HG02759 (cell line): ENCODE data around the gene POLR3E.

Source experiments
- ATAC-seq: cut with Tn5 transposase; IDR thresholded peaks from one replicate; pipeline ENCODE4 v1.9.1; 2021; ENCODE audit warnings: mild to moderate bottlenecking, moderate library complexity; ENCODE audit not compliant: unreplicated experiment

Gene POLR3E, protein sequence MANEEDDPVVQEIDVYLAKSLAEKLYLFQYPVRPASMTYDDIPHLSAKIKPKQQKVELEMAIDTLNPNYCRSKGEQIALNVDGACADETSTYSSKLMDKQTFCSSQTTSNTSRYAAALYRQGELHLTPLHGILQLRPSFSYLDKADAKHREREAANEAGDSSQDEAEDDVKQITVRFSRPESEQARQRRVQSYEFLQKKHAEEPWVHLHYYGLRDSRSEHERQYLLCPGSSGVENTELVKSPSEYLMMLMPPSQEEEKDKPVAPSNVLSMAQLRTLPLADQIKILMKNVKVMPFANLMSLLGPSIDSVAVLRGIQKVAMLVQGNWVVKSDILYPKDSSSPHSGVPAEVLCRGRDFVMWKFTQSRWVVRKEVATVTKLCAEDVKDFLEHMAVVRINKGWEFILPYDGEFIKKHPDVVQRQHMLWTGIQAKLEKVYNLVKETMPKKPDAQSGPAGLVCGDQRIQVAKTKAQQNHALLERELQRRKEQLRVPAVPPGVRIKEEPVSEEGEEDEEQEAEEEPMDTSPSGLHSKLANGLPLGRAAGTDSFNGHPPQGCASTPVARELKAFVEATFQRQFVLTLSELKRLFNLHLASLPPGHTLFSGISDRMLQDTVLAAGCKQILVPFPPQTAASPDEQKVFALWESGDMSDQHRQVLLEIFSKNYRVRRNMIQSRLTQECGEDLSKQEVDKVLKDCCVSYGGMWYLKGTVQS

DNA sequence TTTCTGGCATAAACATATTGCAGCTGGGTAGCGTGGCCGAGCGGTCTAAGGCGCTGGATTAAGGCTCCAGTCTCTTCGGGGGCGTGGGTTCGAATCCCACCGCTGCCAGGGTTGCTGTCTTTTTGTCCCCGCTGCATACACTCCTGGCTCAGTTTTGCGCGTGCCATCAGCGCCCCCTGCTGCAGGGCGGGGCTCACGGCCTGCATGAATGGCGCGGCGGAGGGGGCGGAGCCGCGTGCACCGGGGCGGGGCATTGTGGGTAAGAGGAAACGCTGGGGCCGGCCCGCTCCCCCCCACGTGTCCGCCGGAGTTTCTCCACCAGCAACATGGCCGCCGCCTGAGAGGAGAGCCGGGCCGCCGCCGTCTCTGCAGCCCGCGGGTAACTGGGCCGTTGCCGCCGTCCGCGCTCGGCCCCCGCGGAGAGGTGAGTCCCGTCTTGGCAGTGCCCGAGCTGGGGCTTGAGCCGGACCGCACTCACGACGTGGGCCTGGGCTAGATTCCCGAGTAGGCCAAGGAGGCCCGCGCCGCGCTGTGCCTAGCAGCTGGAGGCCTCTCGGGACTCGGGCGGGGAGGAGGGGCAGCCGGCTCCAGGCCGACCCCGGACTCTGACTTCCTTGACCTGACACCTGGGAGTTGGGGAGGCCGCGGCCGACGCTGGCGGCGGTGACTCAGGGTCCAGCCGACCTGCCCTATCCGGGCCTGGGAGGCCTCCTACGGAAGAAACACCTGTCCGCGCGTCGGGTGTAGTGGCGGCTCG, at the start of gene POLR3E:
Gene POLR3E, plus strand, starts transcription at position 296 of the 757 bp plus-strand sequence. CDS start 5,560 bp downstream, outside the sequence.
- peak; percentile 90 for ATAC-seq

- no peak for ATAC-seq
Observed at GRCh38 chr16:22250522-22250921, 46.7 kb upstream of the POLR3E start.

- no peak for ATAC-seq
Observed at GRCh38 chr16:22252317-22252716, 44.9 kb upstream of the POLR3E start.

- no peak for ATAC-seq
Observed at GRCh38 chr16:22253272-22253671, 43.9 kb upstream of the POLR3E start.

GRCh38 chr16:22255335-22255734, 41.9 kb upstream of the POLR3E start:
- no peak for ATAC-seq

- no peak for ATAC-seq
Observed at GRCh38 chr16:22257440-22257839, 39.8 kb upstream of the POLR3E start.

DNA sequence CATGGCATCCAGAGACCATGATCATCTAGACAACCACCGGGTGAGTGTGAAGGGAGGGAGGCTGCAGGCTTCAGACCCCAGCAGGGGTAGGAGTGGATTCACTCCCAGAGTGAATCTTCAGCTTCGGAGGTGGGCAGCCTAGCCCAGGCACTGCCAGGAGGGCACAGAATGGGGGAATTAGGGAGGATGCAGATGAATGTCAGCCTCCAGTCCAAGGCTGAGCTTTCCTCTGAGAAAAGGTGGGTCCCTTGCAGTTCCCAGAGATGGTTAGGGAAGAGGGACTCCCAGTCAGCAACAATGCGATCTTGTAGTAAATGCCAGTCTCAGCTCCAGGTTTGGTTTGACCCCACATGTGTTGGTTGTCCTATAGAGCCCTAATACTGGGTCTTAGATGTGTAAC, 36.7 kb upstream of the POLR3E start:
- no peak for ATAC-seq

DNA sequence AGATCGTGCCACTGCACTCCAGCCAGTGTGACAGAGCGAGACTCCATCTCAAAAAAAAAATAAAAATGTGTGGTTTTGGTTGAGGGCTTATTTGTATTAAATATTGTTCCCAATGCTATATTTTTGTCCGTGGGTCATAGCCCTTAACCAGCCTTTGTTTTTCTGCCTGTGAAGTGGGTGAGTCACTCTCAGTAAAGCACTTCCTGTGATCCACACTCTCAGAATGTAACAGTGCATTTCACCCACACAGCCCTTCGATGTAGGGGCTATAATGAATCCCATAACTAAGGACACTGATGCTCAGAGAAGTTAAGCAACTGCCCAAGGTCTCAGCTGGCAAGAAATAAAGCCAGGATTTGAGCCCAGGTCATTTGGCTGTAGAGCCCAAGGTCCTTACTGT, 34.7 kb upstream of the POLR3E start:
- ATAC-seq = no peak

GRCh38 chr16:22264786-22265185, 32.4 kb upstream of the POLR3E start:
- no peak for ATAC-seq

GRCh38 chr16:22265351-22265750, 31.9 kb upstream of the POLR3E start:
- no peak for ATAC-seq

DNA sequence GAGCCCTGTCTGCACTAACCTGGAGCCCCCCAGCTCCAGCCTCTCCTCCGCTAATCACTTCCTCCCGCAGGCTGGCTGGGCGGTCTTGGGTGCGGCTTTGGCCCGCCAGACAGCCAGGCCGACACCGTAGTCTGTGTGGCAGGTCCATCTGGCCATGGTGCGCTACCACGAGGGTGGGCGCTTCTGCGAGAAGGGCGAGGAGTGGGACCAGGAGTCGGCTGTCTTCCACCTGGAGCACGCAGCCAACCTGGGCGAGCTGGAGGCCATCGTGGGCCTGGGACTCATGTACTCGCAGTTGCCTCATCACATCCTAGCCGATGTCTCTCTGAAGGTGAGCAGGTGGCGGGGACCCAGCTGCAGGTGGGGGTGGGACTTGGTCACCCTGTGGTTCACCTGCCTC, 30.7 kb upstream of the POLR3E start:
- no peak for ATAC-seq

- no peak for ATAC-seq
Observed at GRCh38 chr16:22267764-22268163, 29.4 kb upstream of the POLR3E start.

DNA sequence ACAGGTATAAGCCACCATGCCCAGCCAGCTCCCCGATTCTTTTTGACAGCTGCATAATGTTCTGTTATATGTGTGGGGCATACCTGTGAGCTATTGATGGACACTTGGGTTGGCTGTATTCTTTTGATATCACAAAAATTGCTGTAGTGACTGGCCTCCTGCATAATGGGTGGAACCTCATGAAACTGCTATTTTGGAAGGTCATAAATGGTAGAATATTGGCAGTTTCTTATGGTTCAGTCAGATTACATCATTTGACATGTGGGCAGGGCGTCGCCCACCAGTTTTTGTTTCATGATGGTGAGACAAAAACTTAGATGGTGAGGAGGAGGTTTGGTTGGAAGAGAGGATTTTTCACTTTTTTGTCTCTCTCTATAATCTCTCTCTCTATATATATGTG, 26.7 kb upstream of the POLR3E start:
- ATAC-seq = no peak

DNA sequence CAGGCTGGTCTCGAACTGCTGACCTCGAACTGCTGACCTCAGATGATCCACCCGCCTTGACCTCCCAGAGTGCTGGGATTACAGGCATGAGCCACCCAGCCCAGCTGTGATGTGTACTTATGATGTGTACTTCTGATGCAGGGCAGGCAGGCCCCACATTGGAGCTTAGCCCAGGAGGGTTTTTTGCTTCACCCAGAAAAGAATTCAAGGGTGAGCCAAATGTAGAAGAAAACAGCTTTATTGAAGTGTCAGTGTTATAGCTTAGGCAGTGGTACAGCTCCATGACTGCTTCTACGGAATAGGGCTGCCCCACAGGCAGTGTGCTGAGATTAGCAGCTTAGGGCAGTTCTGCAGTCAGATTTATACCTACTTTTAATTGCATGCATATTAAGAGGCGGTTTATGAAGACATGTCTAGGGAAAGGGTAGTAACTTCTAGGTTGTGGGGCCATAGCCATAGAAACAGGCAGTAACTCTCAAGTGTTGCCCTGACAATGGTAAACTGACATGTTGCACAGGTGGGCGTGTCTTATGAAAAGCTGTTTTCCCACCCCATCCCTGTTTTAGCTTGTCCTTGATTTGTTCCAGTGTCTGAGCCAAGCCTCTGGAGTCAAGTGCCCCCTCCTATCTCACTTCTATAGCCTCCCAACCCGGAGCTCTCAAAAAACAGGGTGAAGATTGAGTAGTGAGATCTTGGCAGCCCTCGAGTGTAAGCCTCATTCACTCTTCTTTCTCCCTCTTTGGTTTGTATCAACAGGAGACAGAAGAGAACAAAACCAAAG, 24.1 kb upstream of the POLR3E start:
- ATAC-seq = no peak

GRCh38 chr16:22274916-22275315, 22.3 kb upstream of the POLR3E start:
- ATAC-seq = no peak

DNA sequence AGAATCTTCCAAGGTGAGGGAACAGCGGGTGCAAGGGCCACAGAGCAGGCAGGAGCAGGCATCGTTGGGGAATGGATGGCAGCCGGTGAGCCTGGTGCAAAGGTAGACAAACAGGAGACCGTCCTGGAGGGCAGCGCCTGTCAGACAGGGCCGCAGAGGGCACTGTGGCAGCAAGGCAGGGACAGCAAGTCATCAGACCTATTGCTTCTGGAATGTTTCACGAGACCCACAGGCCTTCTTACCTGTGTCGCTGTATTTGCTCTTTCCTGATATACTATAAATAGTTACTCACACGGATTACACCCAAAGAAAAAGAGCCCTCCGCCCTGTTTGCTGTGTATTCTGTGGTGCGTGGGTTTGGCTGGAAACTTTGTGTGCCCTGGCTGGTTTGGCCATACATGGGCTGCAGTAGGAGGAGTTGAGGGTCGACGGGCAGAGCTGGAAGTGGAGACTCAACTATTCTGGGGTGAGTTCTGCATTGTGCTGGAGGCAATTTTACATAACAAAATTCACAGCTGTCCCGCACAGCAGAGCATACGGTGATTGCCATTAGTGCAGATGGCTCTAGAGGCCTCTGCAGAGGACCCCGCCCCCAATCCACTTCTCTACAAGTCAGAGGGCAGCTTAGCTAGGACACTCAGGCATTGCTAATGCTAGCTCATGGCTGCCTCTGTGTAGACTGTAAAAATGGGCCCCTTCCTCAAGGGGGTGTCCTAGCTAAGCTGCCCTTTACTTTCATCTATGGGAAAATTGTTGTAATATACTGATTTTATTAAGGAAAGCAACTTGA, 18.6 kb upstream of the POLR3E start:
- no peak for ATAC-seq

- no peak for ATAC-seq
Observed at GRCh38 chr16:22282254-22282892, 14.8 kb upstream of the POLR3E start.

GRCh38 chr16:22284637-22285036, 12.6 kb upstream of the POLR3E start:
- ATAC-seq = no peak

DNA sequence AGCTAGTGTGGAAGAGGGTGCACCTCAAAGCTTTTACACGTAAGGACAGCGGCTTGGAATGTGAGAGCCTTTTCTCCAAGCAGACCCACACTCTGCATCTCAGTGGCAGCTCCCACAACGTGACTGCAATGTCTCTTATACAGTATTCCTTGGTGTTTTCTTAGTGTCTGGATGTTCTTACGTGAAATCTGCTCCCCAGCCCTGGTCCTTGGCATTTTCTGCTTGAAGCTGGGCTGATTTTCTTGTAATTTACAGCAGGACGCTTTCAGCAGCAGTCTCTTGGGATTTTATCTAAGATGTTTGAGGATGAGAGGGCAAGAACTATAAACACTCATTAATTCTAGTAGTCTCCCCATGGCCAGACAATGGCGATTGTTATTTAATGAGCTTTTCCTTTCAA, 12.1 kb upstream of the POLR3E start:
- no peak for ATAC-seq

- no peak for ATAC-seq
Observed at GRCh38 chr16:22291020-22291419, 6.2 kb upstream of the POLR3E start.
